HG02943 (cell line): ENCODE data around the gene NUDT6.

Source experiments
- ATAC-seq: cut with Tn5 transposase; IDR thresholded peaks from one replicate; pipeline ENCODE4 v1.9.1; 2021; ENCODE audit warnings: mild to moderate bottlenecking, low read depth, moderate library complexity; ENCODE audit not compliant: unreplicated experiment

The NUDT6 gene

DNA sequence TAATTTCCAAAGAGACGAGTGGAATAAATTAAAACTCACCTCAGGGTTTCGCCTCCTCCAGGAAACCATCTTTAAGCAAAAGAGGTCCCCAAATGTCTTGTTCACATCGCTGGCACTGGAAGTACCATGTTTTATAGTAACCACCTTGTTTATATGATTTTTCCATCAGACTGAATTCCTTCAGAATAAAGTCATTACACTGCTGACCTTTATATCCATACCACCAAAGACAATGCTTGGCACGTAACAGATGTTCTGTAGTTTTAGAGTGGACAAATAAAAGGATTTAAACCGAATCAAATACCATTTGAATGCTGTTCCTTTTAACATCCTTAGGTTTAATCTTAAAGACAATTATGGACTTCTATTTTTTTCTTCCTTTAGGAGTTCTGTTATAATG lies 4.7 kb downstream of the NUDT6 start:
- no peak for ATAC-seq

DNA sequence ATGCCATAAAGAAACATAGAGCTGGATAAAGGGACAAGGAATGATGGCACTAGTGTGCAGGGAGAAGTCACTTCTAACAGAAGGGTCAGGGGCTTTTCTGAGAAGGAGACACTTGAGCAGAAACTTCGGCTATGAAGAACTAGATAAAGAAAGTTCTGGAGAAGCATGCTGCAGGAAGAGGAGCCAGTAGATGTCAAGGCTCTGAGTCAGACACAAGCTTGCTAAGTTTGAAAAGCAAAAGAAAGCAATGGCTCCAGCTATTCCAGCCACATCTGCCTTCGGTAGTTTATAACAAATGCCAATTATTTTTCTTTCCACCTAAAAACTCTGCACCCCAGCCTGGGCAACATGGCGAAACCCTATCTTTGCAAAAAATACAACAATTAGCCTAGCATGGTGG lies 7.5 kb downstream of the NUDT6 start:
- no peak for ATAC-seq

DNA sequence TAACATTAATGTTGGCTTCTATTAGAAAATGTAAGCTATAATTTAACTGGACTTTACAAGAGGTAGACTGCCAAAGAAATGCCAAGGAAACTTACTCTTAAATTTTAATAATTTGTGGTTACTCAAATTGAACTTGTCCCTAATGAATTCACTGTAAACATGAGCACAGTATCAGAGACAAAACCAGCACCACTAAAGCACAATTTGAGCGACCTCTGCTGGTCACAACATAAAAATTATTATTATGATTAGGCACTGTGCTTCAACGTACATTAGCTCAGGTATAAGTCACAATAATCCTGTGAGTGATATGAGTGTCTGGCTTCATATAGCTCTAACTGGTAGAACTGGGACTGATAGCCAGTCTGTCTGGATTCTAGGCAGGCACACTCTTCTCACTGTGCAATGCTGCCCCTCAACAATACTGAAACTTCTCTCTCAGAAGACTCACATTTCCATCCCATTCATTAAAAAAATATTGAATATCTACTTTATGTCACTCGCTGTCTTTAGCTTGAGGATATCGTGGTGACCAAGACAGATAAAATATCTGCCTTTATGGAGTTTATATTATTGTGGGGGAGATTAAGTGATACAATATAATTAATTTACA lies 8.0 kb downstream of the NUDT6 start:
- peak; percentile 92 for ATAC-seq

DNA sequence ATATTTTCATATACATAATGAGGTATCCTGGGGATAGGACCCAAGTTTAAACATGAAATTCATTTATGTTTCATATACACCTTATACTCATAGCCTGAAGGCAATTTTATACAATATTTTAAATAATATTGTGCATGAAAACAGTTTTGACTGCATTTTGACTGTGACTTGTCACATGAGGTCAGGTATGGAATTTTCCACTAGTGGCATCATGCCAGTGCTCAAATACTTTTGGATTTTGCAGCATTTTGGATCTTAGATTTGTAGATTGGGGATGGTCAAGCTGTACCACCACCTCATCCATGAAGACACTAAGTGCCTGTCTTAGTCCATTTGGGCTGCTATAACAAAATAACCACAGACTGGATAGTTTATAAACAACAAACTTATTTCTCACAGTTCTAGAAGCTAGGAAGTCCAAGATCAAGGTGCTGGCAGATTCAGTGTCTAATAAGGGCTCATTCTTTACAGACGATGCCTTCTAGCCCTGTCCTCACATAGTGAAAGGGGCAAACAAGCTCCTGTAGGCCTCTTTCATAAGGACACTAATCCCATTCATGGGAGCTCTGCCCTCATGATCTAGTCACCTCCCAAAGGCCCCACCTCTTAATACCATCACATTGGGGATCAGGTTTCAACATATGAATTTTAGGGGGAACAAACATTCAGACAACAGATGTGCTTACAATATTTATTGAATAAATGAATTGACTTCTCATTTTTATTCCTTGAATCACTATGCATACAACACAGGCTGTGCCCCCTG lies 9.4 kb downstream of the NUDT6 start:
- ATAC-seq: no peak

DNA sequence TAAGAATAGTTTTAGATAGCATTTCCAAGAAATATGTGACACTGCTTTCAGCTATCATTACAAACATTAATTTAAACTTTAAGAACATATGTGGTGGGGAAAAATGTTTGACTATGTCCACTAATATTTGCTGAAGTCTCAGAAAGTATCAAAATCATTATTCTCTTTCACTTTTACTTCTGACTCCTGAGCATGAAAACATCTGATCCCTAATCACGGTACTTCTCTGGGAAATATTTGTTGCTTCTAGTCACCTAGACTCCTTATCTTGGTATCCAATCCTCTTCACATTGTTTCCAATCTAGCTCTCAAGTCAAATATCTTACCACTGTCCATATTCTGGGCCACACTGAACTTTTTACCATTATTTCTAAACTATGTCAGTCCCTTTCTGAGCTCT lies 10.8 kb downstream of the NUDT6 start:
- no peak for ATAC-seq

DNA sequence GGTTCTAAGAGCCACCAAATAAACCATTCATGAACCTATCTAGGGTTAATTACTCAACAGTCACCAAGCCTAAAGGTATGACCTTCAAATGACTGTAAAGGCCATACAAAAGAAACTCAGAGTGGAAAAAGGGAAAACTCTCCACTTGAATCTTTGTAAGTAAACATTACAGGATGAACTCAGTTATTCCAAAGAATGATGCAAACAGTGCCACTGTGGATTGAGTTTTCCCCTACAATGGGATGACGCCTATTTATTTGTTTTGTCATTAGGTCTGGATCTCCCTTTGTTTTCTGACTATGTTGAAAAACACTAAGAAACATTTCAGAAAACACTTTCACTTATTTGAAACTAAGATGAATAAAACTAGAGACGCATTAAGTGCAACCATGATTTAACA lies 12.7 kb downstream of the NUDT6 start:
- ATAC-seq: no peak

DNA sequence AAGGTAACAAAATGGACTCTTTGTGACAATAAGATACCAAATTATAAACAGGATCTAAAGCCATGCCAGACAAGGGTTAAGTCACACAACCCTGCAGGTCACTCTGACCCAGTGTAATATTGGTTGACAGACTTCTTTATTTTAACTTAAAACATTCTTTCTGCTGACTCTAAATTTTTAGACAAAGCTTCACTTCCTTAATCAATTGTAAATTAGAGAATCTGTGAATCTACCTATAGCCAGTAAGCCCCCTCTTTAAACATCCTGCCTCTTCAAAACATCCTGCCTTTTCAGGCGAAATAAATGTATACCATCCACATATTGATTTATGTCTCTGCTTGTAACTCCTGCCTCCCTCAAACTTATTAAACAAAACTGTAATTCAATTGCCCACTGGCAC lies 14.2 kb downstream of the NUDT6 start:
- no peak for ATAC-seq

DNA sequence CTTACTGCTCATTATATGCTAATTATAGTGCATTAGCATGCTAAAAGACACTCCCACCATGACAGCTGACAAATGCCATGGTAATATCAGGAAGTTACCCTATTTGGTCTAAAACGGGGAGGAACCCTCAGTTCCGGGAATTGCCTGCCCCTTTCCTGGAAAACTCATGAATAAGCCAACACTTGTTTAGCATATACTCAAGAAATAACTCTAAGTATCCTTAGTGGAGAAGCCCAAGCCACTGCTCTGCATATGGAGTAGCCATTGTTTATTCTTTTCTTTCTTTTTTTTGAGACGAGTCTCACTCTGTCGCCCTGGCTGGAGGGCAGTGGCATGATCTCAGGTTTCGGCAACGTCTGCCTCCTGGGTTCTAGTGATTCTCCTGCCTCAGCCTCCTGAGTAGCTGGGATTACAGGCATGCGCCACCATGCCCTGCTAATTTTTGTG lies 15.5 kb downstream of the NUDT6 start:
- ATAC-seq: no peak

DNA sequence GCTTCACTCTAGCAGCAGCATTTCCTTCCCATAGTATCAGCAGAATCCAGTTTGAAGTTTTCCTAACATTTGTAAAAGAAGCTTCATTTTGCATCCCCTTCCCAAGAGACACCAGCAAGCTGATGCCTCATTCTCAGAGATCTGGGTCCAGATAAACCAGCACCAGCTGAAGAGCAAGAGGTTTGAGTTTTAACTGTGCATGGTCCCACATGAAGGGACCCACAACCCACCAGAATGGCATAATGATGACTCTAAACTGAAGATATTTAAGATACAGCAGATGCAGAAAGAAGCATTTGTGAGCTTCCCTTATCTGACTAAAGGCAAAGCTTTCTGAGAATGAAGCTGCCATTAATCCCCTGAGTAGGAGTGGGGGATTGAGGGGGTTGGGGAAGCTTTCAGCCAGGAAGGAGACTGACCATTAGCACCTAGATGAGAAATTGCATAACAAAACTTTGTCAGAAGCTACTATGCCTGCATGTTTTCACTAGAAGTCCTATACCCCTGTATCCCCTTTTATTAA lies 18.6 kb downstream of the NUDT6 start:
- no peak for ATAC-seq

DNA sequence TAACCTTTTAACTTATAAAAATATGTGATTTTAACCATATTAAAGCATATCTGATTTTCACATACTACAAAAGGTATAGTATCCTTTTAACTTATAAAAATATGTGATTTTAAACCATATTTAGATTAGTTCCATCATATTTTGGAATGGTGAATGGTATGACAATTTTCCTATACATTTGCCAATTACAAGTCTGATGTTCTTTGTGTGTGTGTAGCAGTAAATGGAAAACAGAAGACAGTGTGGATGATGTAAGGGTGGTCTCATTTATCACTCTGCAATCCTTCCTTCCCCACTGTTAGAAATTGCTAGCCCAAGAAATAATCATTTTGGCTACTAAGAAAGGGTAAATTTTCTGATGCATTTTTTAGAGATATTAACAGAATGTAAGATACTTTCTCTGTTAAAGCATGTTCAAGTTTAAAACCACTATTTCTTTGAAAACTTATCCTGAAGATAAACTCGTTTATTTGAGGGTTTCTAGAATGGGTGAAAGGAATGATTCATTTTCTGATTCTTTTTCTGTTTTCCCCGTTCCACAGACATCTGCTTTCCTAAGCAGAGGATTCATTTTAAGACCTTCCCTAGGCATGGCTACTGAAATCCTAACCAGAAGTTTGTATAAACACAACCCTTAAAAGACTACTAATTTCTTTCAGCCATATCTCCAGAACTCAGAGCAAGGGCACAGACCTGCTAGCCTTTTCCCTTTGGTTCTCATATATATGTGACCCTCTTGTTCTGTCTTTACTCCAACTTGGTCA lies 21.0 kb downstream of the NUDT6 start:
- no peak for ATAC-seq

DNA sequence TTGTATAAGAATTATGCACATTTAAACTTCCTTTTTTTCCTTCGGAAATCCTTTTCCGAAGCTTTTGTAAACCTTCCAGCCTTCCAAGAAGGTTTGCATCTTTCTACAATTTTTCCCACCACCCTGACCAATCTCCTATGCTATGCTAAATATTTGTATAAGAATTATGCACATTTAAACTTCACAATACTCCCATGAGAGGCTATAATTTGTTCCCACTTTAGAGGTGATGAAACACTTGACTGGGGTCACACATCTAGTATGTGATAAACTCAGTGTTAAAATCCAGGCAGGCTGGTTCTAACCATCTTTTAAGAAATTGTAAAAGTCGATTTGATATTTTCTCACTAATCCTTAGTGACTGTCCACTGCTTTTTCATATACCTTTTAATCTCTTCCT lies 22.1 kb downstream of the NUDT6 start:
- ATAC-seq: no peak

DNA sequence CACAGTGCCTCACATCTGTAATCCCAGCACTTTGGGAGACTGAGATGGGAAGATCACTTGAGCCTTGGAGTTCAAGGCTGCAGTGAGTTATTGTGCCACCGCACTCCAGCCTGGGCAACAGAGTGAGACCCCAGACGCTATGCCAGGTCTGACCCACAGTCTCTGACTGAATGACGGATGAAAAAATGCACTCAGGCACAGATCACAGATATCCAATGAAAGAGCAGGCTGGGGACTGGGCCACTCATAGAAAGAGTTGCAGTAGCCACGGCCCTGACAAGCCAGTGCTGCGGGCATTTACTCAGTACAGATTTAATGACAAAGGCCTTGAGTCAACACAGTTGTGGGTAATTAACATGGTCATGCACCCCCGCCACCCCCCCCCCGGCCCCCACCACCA lies 22.7 kb downstream of the NUDT6 start:
- no peak for ATAC-seq

DNA sequence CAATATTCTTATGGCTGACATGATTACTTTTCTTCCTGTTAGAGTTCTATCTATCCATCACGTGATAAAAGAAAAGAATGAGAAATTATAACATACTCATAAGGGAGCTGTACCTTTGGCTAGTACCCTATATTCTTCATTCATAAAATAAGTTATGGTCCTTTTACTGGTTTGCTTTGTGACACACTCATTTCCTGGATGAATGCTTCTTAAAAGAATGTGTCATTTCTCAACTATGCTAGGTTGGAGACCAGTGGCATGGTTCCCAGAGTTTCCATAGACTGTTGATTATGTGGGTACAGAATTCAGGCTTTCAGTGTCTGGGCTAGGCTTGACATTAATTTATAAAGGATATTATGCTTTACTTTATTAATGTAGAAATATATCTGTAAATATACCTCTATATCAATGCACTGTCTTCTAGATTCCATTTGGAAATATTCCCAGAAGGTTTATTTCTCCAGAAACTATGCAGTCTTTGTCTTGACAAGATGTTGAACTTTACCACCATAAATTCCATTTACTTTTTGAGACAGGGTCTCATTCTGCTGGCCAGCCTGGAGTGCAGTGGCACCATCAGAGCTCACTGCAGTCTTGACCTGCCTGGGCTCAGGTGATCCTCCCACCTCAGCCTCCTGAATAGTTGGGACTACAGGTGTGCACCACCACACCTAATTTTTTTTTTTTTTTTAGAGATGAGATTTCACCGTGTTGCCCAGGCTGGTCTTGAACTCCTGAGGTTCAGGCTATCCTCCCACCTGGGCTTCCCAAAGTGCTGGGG lies 23.8 kb downstream of the NUDT6 start:
- no peak for ATAC-seq

DNA sequence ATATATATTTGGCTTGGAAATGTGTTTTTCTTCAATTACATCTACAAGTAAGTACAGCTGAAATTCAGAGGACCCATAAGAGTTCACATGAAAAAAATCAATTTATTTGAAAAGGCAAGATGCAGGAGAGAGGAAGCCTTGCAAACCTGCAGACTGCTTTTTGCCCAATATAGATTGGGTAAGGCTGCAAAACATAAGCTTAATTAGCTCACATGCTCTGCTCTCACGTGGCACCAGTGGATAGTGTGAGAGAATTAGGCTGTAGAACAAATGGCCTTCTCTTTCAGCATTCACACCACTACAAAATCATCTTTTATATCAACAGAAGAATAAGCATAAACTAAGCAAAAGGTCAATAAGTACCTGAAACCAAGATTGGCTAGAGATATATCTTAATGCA lies 26.1 kb downstream of the NUDT6 start:
- no peak for ATAC-seq

DNA sequence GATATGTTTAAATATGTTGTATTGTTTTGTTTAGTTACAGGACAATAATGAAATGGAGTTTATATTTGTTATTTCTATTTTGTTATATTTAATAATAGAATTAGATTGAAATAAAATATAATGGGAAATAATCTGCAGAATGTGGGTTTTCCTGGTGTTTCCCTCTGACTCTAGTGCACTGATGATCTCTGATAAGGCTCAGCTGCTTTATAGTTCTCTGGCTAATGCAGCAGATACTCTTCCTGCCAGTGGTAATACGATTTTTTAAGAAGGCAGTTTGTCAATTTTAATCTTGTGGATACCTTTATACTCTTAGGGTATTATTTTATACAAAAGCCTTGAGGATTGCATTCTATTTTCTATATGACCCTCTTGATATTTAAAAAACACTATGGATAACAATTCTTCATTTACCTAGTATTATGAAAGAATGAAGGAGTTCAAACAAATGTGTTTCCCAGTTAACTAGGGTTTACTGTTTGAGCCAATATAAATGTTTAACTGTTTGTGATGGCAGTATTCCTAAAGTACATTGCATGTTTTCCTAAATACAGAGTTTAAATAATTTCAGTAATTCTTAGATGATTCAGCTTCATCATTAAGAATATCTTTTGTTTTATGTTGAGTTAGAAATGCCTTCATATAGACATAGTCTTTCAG lies 26.9 kb downstream of the NUDT6 start:
- ATAC-seq: no peak

DNA sequence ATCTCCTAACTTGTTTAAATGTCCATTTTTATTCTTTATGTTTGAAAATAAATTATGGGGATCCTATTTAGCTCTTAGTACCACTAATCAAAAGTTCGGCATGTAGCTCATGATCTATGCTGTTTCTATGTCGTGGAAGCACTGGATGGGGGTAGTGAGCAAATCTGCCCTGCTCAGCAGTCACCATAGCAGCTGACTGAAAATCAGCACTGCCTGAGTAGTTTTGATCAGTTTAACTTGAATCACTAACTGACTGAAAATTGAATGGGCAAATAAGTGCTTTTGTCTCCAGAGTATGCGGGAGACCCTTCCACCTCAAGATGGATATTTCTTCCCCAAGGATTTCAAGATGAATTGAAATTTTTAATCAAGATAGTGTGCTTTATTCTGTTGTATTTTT lies 27.6 kb downstream of the NUDT6 start:
- no peak for ATAC-seq

DNA sequence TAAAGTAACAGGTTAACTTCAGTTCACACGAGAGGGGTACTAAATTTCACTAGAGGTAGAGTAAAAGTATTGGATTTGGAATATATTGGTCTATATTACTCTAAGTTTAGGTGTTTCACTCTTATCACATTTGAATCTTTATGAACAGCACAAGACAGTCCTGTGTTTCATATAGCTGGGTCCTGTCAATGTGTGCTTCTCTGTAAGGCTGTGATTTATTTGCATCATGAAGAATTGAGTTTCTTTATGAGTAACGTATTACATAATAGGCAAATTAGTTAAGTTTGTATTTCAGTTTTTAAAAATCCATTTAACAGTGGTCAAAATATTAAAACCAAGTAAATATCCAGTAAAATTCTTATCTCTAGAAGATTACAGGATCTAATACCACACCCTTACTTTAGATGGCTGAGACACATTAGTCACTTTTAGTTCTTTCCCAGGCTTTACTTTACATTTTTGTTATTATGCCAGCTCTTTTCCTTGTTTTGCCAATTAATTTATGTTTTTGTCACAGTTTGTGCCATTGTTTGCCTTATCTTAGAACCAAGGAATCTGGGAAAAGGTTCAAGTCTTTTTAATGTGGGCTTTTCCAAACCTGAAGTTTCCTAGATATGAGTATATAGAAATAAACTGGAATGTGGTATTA lies 32.1 kb downstream of the NUDT6 start:
- peak; percentile 59 for ATAC-seq

DNA sequence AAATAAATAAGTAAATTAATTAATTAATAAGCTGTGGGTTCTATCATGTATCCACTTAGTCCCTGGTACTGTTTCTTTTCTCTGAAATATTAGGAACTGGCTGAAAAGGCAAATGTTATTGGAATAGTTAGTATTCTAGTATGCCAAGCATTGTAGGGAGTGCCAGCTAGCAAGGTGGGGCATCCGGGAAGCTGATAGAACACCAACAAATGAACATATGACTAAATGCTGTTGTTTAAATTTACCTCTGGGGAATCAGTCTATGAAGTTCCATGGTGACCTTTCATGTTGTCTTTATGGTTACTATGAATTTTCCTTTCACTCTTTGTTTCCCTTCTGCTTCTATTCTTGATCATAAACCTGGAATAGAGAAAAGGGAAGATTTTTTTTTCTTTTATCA lies 32.7 kb downstream of the NUDT6 start:
- no peak for ATAC-seq

DNA sequence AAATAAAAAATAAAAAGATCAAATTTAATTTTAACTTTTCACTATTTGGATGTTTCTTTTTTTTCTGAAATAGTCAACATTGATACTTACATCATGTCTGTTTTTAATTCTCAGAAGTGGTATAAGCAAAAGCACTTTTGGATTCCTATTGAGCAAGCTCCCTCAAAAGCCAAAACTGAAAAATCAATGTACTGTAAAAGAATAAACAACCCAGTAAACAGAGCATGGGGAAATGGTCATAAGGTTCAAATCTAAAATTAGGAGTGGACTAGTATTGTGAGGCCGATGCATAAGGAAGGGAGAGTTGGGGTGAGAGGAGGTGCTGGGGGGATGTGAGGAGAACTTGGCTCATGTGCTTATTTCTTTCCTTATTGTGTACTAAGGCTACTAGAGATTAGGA lies 37.9 kb downstream of the NUDT6 start:
- no peak for ATAC-seq
